HCT116 (cell line): ENCODE measurements around the gene MRPL58. TPM values are rescaled to one million over a fixed set of nuclear protein-coding genes. Genes with fewer than 3 reads are reported as not detected.

Experiments
- ATAC-seq: fragments of 200-7000 bp; cut with Tn5 transposase; 2 replicates; pipeline ENCODE4 v1.9.1; 2020; ENCODE audit warnings: mild to moderate bottlenecking, moderate library complexity
- BruUV-seq: library from RNA; stranded (reverse); fragments of 400-500 nt; replicated peaks from 2 replicates; lab custom pipeline; 2021; lab: Mats Ljungman, UMichigan
- CTCF ChIA-PET: fragments of 300-600 bp; sonication (Branson Sonifier 250); formaldehyde crosslinking; loops from one replicate; lab custom pipeline; 2021; ENCODE audit warnings: antibody characterized with exemption; lab: Charles Lee
- POLR2A ChIA-PET: fragments of 300-600, 350-600 bp; sonication (Branson Sonifier 250); formaldehyde crosslinking; loops from one replicate; lab custom pipeline; 2021; ENCODE audit warnings: antibody characterized with exemption; lab: Charles Lee
- RAD21 ChIA-PET, 2 experiments: fragments of 300-600 bp; sonication (Branson Sonifier 250); formaldehyde crosslinking; loops; one replicate each; lab custom pipeline; 2023; ENCODE audit warnings: low total read pairs in 2 of 2; ENCODE audit not compliant: uncharacterized antibody in 2 of 2, unreplicated experiment in 2 of 2, low non-redundant PET in 1 of 2; lab: Charles Lee
- DNase-seq: peaks from one replicate; pipeline ENCODE4 v3.0.0-alpha.2; 2010; ENCODE audit warnings: low read depth, low spot score
- H2AFZ ChIP-seq: fragments of 200-600 bp; shearing (Covaris generic), sonication (generic); 2 replicates; pipeline ENCODE4 v1.6.1; 2017; ENCODE audit warnings: low read depth, mixed run types, mixed read lengths, antibody characterized with exemption, low read length; ENCODE audit not compliant: poor library complexity, severe bottlenecking
- H3K27ac ChIP-seq: 2 replicates; pipeline ENCODE4 v1.5.1; 2012; ENCODE audit warnings: low read depth, low read length
- H3K27me3 ChIP-seq: fragments of 200-600 bp; sonication (generic); 2 replicates; pipeline ENCODE4 v1.6.1; 2016; ENCODE audit warnings: mixed run types, low read length, mixed read lengths; ENCODE audit not compliant: insufficient read depth
- H3K36me3 ChIP-seq, 2 experiments: fragments of 200-500 bp in 1 of 2; fragments of 200-600 bp in 1 of 2; sonication (Bioruptor generic) in 1 of 2; sonication (generic) in 1 of 2; 2 replicates each; pipeline versions ENCODE4 v1.5.1 to v1.6.1; 2014 to 2016; ENCODE audit warnings: low read length in 2 of 2, inconsistent platforms in 1 of 2, mixed read lengths in 1 of 2, mixed run types in 1 of 2; ENCODE audit not compliant: insufficient read depth in 2 of 2, control insufficient read depth in 1 of 2
- H3K4me1 ChIP-seq, 2 experiments: fragments of 200-600 bp in 1 of 2; sonication (generic) in 1 of 2; 2 replicates each; pipeline versions ENCODE4 v1.5.1 to v1.6.1; 2012 to 2017; ENCODE audit warnings: low read length in 2 of 2, inconsistent platforms in 1 of 2, mild to moderate bottlenecking in 1 of 2, mixed read lengths in 1 of 2, mixed run types in 1 of 2, moderate library complexity in 1 of 2; ENCODE audit not compliant: insufficient read depth in 2 of 2, control insufficient read depth in 1 of 2
- H3K4me2 ChIP-seq: fragments of 200-600 bp; sonication (generic); 2 replicates; pipeline ENCODE4 v1.6.1; 2017; ENCODE audit warnings: mixed run types, low read length, mixed read lengths
- H3K4me3 ChIP-seq, 2 experiments: fragments of 200-600 bp in 1 of 2; sonication (generic) in 1 of 2; replicated peaks in 1 of 2; 2 replicates each; pipeline ENCODE4 v1.5.1; 2011 to 2016; ENCODE audit warnings: low read length in 2 of 2, control low read depth in 1 of 2, low read depth in 1 of 2, mild to moderate bottlenecking in 1 of 2, mixed read lengths in 1 of 2, mixed run types in 1 of 2
- H3K79me2 ChIP-seq: fragments of 200-600 bp; sonication (generic); 2 replicates; pipeline ENCODE4 v1.6.1; 2017; ENCODE audit warnings: mild to moderate bottlenecking, mixed run types, low read length, moderate library complexity, mixed read lengths; ENCODE audit not compliant: insufficient read depth
- H3K9ac ChIP-seq: fragments of 200-600 bp; sonication (generic); 2 replicates; pipeline ENCODE4 v1.6.1; 2016; ENCODE audit warnings: low read length, mixed read lengths
- H3K9me2 ChIP-seq: fragments of 200-600 bp; sonication (generic), shearing (Covaris generic); 2 replicates; pipeline ENCODE4 v1.6.1; 2017; ENCODE audit warnings: mixed run types, mild to moderate bottlenecking, moderate library complexity; ENCODE audit not compliant: insufficient read depth
- H3K9me3 ChIP-seq, 2 experiments: fragments of 200-500 bp in 1 of 2; fragments of 200-600 bp in 1 of 2; sonication (Bioruptor generic) in 1 of 2; sonication (generic) in 1 of 2; 2 replicates each; pipeline ENCODE4 v1.6.1; 2014 to 2017; ENCODE audit warnings: low read length in 2 of 2, mixed read lengths in 2 of 2, inconsistent platforms in 1 of 2, low read depth in 1 of 2, mild to moderate bottlenecking in 1 of 2, mixed run types in 1 of 2, moderate library complexity in 1 of 2; ENCODE audit not compliant: control insufficient read depth in 1 of 2, insufficient read depth in 1 of 2
- H4K20me1 ChIP-seq: fragments of 200-600 bp; sonication (generic), shearing (Covaris generic); 2 replicates; pipeline ENCODE4 v1.6.1; 2017; ENCODE audit warnings: mixed run types, mild to moderate bottlenecking, moderate library complexity; ENCODE audit not compliant: insufficient read depth
- EZH2phosphoT487 ChIP-seq: fragments of 200-600 bp; IDR thresholded peaks from 2 replicates; pipeline ENCODE4 v1.6.1; 2018; ENCODE audit warnings: antibody characterized with exemption, borderline replicate concordance
- JUND ChIP-seq: IDR thresholded peaks from 2 replicates; pipeline ENCODE4 v1.6.1; 2012
- REST ChIP-seq: IDR thresholded peaks from 2 replicates; pipeline ENCODE4 v1.6.1; 2012; ENCODE audit warnings: low read depth
- SRF ChIP-seq: IDR thresholded peaks from 2 replicates; pipeline ENCODE4 v1.6.1; 2012; ENCODE audit warnings: low read depth
- ZFX ChIP-seq: fragments of 450-650 bp; IDR thresholded peaks from 2 replicates; pipeline ENCODE4 v1.6.1; 2017
- intact Hi-C: fragments of 100-400 bp; cut with micrococcal nuclease; formaldehyde crosslinking; loops from 2 replicates; pipeline ENCODE4 v1.10.0; 2022
- total RNA-seq: library from RNA; stranded (reverse); gene quantifications from one replicate; pipeline ENCODE4 v1.2.1, GENCODE V29; 2021; ENCODE audit not compliant: unreplicated experiment
- TF ChIP-seq, protein P1 (sequence below): IDR thresholded peaks from 2 replicates; pipeline ENCODE4 v1.6.1; 2012

The MRPL58 gene
- total RNA-seq, 1 experiment from 2014 or later: 80.5 TPM

- Histone ChIP-seq H3K9me2 (no peaks in the 10 kb centered on the region), H3K4me2 (no peak overlapping the region), H3K9me3 (no peaks in the 10 kb centered on the region), H3K36me3 (no peaks in the 10 kb centered on the region)
- no TSS peak for BruUV-seq
- POLR2A ChIA-PET: interaction anchor here (1.1 kb wide), 1 partner anchor 167 kb away, joined by 3 read pairs; the partner anchor contains the start of gene NT5C
- TF ChIP-seq EZH2phosphoT487: no peak
- no peak for TF ChIP-seq JUND
- TF ChIP-seq, protein P1, sequence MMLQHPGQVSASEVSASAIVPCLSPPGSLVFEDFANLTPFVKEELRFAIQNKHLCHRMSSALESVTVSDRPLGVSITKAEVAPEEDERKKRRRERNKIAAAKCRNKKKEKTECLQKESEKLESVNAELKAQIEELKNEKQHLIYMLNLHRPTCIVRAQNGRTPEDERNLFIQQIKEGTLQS: no peak
- no peak for TF ChIP-seq REST
- TF ChIP-seq ZFX: no peak
- no peak for TF ChIP-seq SRF
- TF ChIP-seq, all 23 proteins: peak for 0
- ATAC-seq (no peak), DNase-seq (no peak)
- RAD21 ChIA-PET: interaction anchor here in 1 of 2 experiments (1.5 kb wide), 1 partner anchor 237 kb away, joined by 3 read pairs; no protein-coding TSS in a partner anchor
- Histone ChIP-seq H4K20me1 (no peaks in the 10 kb centered on the region), H3K27me3 (no peaks in the 10 kb centered on the region), H2AFZ (no peak overlapping the region), H3K27ac (no peak overlapping the region), H3K4me1 (peaks cover 27 to 34% of the 10 kb centered on the region in 2 experiments), H3K4me3 (no peak overlapping the region), H3K79me2 (no peaks in the 10 kb centered on the region), H3K9ac (no peak overlapping the region)
- CTCF ChIA-PET: interaction anchor here (1.2 to 1.7 kb wide), 5 partner anchors 9 to 237 kb away, joined by 4 to 11 read pairs (median 4); partner anchors contain the start of genes CDR2L, HID1 and MRPL58
- intact Hi-C loops: loop anchor here (5.0 kb wide), 1 partner anchor 68 kb away; no protein-coding TSS in a partner anchor
Observed at GRCh38 chr17:74964246-74964761, 48.2 kb upstream of the MRPL58 start.
